HepG2 (cell line): ENCODE data around the gene OSTF1. TPM values are rescaled to one million over a fixed set of nuclear protein-coding genes. Genes with fewer than 3 reads are reported as not detected.
A peak's percentile ranks its signal among the peaks of the same experiment; 100 is the strongest.

Experiments
- BCL3 ChIP-seq: sonication (generic); formaldehyde crosslinking; IDR thresholded peaks from 2 replicates; pipeline ENCODE4 v1.5.1; 2020; ENCODE audit warnings: mild to moderate bottlenecking, missing genetic modification reagents, moderate library complexity
- CREB1 ChIP-seq, 2 experiments: fragments of 450-650 bp in 1 of 2; IDR thresholded peaks; 2 replicates each; pipeline ENCODE4 v1.6.1; 2016 to 2017; ENCODE audit warnings: control low read depth in 1 of 2, mild to moderate bottlenecking in 1 of 2, missing compliant biosample characterization in 1 of 2, missing genetic modification characterization in 1 of 2
- GMEB1 ChIP-seq: sonication (generic); formaldehyde crosslinking; IDR thresholded peaks from 2 replicates; pipeline ENCODE4 v1.5.1; 2020; ENCODE audit warnings: missing genetic modification reagents, mild to moderate bottlenecking, borderline replicate concordance
- KDM2A ChIP-seq: sonication (generic); formaldehyde crosslinking; IDR thresholded peaks from 2 replicates; pipeline ENCODE4 v1.4.0; 2020; ENCODE audit warnings: low read depth, missing genetic modification reagents, borderline replicate concordance
- NFIC ChIP-seq: IDR thresholded peaks from 2 replicates; pipeline ENCODE4 v1.6.1; 2012; ENCODE audit warnings: mild to moderate bottlenecking, low read length, inconsistent platforms
- POLR2G ChIP-seq: fragments of 200-400 bp; formaldehyde crosslinking; IDR thresholded peaks from 2 replicates; pipeline ENCODE4 v1.6.1; 2018; ENCODE audit warnings: mild to moderate bottlenecking, low read depth, low read length, moderate library complexity
- ZMYM4 ChIP-seq: sonication (generic); formaldehyde crosslinking; IDR thresholded peaks from 2 replicates; pipeline ENCODE4 v1.8.1; 2023; ENCODE audit warnings: mild to moderate bottlenecking, missing genetic modification reagents
- polyA plus RNA-seq, 8 experiments: library from polyadenylated mRNA; depleted of rRNA in 3 of 8; stranded (reverse) in 7 of 8; unstranded in 1 of 8; fragments of >200 nt; fragmentation: Illumina TruSeq in 4 of 8; extraction: Trizol in 4 of 8; gene quantifications; 2 replicates each; pipeline versions ENCODE4 v1.2.1 to v1.2.3, GENCODE V29; 2011 to 2016; ENCODE audit warnings: low read depth in 4 of 8, missing spikeins in 1 of 8, mixed read lengths in 1 of 8; ENCODE audit not compliant: insufficient read depth in 1 of 8
- total RNA-seq, 5 experiments: library from RNA; depleted of rRNA; stranded (reverse); fragments of >200 nt; fragmentation: Illumina TruSeq; extraction: Trizol; gene quantifications; 2 replicates each; pipeline ENCODE4 v1.2.3, GENCODE V29; 2016; ENCODE audit warnings: low read depth in 1 of 5
- TF ChIP-seq, protein P1 (sequence below): sonication (generic); formaldehyde crosslinking; IDR thresholded peaks from 2 replicates; pipeline ENCODE4 v1.5.1; 2020; ENCODE audit warnings: mild to moderate bottlenecking, missing genetic modification reagents, moderate library complexity

OSTF1 gene
- total and polyA plus RNA-seq, 2 of the 13 experiments (the other 11 are each of a cell fraction or from before 2014, with no cell fraction given), result 16.8 to 39.0 TPM

DNA sequence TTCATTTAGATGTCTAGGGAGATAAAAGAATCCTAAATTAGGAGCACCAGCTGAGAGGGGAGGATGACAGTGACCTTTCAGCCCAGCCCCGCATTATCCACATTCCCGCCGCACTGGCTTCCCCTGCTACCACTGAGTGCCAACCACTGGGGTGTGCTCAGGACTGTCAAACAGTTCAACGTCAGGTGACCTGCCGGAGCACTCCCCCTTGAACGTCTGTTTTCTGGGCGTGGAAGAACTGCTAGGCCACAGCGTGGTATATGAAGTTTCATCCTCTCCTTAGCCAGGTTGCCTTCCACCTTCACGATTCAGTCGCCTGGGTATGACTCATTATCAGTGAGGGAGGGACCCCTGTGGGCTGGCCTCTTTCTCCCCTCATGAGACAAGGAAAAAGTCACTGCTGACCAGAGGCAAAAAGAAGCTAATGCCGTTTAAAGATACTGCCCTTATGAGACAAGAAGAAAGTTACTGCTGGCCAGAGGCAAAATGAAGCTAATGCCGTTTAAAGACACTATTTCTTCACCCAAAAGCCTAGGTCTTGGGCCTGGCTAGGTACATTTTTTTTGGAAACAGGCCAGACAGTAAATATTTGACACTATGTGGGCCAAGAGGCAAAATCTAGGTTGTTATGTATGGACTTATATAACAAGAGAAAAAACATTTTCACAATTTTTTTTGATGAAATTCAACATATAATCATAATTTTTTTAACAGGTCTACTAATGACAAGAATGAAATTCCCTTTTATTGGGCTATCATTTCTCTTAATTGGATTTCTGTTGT lies 4.9 kb upstream of the OSTF1 start (continued):
- TF ChIP-seq POLR2G (0 out of 2 replicates have a peak, but pooled peaks have one; percentile 28), ZMYM4 (peak; percentile 38; the same call in 1 of the 2 replicates), GMEB1 (CRISPR knock-in tag) (no peak), KDM2A (CRISPR knock-in tag) (peak; percentile 31; the same call in 1 of the 2 replicates), NFIC (peak; percentile 73; the same call in 1 of the 2 replicates), BCL3 (peak; percentile 56; the same call in 1 of the 2 replicates), CREB1 (IDR thresholded peaks at IDR 0.05) (no peak), CREB1 (CRISPR knock-in tag; IDR thresholded peaks at IDR 0.05) (peak; percentile 20; the same call in 1 of the 2 replicates)
- TF ChIP-seq, protein P1, sequence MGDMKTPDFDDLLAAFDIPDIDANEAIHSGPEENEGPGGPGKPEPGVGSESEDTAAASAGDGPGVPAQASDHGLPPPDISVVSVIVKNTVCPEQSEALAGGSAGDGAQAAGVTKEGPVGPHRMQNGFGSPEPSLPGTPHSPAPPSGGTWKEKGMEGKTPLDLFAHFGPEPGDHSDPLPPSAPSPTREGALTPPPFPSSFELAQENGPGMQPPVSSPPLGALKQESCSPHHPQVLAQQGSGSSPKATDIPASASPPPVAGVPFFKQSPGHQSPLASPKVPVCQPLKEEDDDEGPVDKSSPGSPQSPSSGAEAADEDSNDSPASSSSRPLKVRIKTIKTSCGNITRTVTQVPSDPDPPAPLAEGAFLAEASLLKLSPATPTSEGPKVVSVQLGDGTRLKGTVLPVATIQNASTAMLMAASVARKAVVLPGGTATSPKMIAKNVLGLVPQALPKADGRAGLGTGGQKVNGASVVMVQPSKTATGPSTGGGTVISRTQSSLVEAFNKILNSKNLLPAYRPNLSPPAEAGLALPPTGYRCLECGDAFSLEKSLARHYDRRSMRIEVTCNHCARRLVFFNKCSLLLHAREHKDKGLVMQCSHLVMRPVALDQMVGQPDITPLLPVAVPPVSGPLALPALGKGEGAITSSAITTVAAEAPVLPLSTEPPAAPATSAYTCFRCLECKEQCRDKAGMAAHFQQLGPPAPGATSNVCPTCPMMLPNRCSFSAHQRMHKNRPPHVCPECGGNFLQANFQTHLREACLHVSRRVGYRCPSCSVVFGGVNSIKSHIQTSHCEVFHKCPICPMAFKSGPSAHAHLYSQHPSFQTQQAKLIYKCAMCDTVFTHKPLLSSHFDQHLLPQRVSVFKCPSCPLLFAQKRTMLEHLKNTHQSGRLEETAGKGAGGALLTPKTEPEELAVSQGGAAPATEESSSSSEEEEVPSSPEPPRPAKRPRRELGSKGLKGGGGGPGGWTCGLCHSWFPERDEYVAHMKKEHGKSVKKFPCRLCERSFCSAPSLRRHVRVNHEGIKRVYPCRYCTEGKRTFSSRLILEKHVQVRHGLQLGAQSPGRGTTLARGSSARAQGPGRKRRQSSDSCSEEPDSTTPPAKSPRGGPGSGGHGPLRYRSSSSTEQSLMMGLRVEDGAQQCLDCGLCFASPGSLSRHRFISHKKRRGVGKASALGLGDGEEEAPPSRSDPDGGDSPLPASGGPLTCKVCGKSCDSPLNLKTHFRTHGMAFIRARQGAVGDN (CRISPR knock-in tag), result peak; percentile 64
- TF ChIP-seq, all 625 proteins: peak for 61
